ENCODE results near the gene KIFC3.

KIFC3 gene

DNA sequence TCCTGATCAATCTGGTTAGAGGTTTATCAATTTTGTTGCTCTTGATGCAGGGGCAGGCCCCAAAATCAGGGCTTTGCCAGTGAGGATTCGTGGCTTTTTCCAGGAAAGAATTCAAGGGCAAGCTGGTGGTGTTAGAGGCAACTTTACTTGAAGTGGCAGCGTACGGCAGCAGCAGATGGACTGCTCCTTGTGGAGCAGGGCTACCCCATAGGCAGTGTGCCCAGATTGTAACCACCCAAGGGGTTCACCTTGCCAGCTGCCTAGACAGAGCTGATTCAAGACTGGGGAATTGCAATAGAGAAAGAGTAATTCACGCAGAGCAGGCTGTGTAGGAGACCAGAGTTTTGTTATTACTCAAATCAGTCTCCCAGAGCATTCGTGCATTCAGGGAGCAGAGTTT lies 90.9 kb downstream of the KIFC3 start:
- Mint-ChIP-seq H3K4me1 (peaks cover 13% of the 10 kb centered on the region), H3K36me3 (no peaks in the 10 kb centered on the region), H3K4me3 (no peak overlapping the region), H3K27ac (no peak overlapping the region), H3K9me3 (no peaks in the 10 kb centered on the region)
- ATAC-seq, result no peak
- no peak for DNase-seq (ENCODE audit: low spot score in 2 of 2)

DNA sequence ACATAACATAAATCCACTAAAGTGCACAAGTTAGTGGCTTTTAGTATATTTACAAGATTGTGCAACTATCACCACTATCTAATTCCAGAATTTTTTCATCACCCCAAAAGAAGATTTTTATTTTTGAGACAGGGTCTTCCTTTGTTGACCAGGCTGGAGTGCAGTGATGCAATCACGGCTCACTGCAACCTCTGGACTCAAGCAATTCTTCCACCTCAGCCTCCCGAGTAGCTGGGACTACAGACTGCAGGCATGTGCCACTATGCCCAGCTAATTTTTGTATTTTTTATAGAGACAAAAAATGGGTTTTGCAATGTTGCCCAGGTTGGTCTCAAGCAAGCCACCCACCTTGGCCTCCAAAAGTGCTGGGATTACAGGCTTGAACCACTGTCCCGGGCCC lies 92.6 kb downstream of the KIFC3 start:
- DNase-seq (ENCODE audit: low spot score in 2 of 2) (no peak), ATAC-seq (no peak)
- peaks cover 13% of the 10 kb centered on the region for H3K4me1 Mint-ChIP-seq
- H3K27ac Mint-ChIP-seq, result no peak overlapping the region
- no peak overlapping the region for H3K4me3 Mint-ChIP-seq
- H3K36me3 Mint-ChIP-seq, result no peaks in the 10 kb centered on the region
- H3K9me3 Mint-ChIP-seq, result no peaks in the 10 kb centered on the region

Measured in stimulated activated effector memory CD8-positive, alpha-beta T cell treated with anti-CD3 and anti-CD28 coated beads, Interleukin-12 subunit alpha, Interleukin-12 subunit beta, amount 100 ng/mL, for 72 hours (primary cell).